ENCODE results near the gene LHX5.
"Not testable (repeated sequence)": the region's sequence is repeated elsewhere in the genome, so short reads cannot be mapped to it uniquely, and the experiment has no call there.

Gene LHX5

DNA sequence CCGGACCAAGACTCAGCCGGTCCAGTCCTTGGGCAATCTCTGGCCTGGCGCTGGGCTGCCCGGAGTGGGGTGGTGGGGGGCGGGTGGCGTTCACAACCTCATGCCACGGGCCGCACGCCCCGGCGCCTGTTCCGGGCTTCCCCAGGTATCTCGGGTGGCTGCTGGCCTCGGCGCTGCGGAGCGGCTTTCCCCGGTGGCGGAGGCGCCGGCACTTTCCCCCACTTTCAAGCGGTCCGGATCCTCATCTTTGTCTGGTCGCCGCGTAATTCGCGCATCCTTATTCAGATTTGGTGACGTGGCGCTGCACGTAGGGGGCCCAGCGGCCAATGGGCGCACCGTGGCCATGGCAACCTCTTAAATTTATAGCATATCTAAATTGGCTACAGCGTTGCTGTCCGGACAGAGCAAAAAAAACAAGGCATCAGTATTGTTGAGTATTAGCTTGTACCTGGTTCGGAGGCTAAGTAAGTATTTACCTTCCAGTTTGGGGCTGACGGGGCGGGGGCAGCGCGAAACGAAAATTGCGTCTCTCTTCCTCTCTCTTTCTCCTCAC, at the start of gene LHX5:
Gene LHX5 (minus strand): TSS at position 253 of the 553 bp plus-strand sequence. CDS start 373 bp downstream, outside the sequence.
- DNase-seq, result no peak

DNA sequence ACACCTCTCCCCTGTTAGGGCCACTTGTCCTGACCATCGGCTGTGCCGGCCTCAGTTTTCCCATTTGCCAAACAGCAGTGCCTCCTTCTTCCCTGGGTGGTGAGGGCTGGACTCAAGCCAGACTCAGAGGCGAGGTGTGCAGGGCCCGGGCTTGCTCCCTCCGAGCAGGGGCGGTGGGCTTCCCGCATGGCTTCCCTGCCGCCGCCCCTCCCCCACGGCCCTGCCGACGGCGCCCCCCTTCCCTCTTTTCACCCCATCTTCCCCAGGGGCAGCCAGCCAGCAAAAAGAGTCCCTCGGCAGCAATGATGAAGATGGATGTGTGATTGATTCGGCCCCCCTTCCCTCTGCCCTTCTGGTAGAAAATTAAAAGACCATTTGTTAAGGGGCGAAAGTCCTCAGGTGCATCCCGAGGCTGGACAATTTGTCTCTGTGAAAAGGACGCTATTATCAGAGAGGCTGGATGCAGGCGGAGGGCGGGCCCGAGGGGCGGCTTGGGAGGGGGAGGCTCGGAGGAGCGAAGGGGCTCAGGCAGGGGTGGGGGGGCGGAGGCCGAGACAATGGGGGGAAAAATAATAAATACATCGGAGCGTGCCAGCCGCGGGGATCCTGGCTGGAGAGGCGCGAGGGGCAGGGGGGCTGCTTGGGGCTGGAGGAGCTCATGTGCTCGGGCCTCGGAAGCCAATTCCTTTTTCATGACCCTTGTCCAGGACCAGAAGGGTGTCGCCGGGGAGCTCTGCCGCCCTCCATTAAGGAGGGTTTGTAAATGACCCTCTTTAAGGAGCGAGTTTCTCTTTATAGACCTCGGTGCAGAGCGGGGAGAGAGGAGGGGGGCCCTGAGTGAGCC, 48.0 kb upstream of the LHX5 start:
- no peak for DNase-seq

GRCh38 chr12:113515082-113515856, 43.6 kb upstream of the LHX5 start:
- no peak for DNase-seq

- DNase-seq, result no peak
These were observed 42.9 kb upstream of the LHX5 start for GRCh38 chr12:113514602-113515001.

GRCh38 chr12:113512568-113512967, 40.9 kb upstream of the LHX5 start:
- DNase-seq, result no peak

DNA sequence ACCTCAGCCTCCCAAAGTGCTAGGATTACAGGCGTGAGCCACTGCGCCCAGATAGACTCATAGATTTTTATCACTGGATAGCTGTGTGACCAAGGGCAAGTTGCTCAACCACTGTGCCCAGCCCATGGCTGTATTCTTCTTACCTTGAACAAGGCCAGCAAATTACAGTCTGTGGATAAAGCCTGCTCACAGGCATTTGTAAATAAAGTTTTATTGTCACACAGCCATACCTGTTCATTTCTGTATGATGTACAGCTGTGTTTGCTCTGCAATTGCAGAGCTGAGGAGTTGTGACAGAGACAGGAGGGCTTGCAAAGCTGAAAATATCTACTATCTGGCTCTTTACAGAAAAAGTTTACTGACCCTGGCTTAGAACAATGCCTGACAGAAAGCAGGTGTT, 35.2 kb upstream of the LHX5 start:
- DNase-seq, result no peak

GRCh38 chr12:113505941-113506340, 34.3 kb upstream of the LHX5 start:
- no peak for DNase-seq

DNA sequence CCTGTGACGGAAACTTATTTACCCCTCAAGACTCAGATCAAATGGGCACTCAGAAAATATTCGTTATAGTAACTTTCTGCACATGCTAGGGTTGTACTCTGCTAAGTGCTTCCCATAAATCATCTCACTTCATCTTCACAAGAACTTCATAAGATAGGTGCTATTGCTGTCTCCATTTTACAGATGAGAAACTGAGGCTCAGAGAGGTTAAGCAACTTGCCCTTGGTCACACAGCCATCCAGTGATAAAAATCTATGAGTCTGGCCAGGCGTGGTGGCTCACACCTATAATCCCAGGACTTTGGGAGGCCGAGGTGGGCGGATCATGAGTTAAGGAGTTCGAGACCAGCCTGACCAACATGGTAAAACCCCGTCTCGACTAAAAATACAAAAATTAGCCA, 33.2 kb upstream of the LHX5 start:
- DNase-seq, result no peak

GRCh38 chr12:113500782-113501311, 29.2 kb upstream of the LHX5 start:
- DNase-seq, result no peak

GRCh38 chr12:113500306-113500675, 28.6 kb upstream of the LHX5 start:
- DNase-seq, result no peak

DNA sequence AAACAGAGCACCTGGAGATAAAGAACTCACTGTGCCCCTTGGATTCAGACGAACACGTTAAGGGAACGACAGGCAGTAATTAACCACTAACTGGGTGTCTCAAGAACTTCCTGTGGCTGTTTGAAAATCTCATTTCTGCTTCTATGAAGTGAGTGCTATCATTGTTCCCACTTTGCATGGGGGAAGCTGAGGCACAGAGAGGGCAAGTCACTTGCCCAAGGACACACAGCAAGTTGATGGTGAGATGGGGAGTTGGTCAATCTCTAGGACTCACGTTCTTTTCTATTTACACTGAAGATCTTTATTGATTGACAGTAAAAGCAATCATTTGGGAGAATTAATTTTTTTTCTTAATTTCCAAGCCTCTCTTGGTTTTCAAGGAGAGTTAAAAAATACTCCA, 26.8 kb upstream of the LHX5 start:
- DNase-seq, result no peak

DNA sequence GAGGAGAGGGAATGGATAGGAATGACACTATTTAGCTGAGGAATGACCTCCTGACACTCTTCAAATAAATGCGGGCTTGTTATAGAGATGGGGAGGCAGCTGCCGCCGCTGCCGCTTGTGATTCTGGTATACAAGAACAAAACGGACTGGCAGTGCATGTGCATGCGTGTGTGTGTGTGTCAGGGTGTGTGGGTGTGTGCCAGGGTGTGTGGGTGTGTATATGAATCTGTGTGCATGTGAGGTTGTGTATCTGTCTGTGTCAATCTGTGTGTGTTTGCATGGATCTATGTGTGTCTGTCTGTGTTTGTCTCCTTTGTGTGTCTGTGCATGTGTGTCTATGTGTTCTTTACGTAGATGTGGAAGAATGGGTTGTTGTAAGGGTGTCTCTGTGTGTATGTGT, 26.0 kb upstream of the LHX5 start:
- DNase-seq, result no peak

- not testable (repeated sequence) for DNase-seq
These were observed 24.3 kb upstream of the LHX5 start for GRCh38 chr12:113495941-113496340.

DNA sequence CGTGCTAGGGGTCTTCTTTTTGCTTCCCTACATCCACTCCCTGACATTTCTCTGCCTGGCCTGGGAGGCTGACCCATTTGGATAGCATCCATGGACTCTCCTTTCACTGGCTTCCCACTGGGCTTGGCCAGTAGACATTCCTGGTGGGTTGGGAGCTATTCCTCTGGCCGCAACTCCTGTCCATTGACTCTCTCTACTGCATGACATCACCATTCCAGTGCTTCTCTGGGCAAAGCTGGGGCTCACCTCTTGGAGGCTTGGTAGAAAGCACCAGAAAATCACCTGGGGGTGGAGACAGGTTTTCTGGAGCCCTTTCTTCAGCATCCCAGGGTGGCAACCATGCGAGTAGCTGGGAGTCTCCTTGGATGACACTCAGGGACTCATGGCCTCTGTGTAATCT, 16.7 kb upstream of the LHX5 start:
- no peak for DNase-seq

DNA sequence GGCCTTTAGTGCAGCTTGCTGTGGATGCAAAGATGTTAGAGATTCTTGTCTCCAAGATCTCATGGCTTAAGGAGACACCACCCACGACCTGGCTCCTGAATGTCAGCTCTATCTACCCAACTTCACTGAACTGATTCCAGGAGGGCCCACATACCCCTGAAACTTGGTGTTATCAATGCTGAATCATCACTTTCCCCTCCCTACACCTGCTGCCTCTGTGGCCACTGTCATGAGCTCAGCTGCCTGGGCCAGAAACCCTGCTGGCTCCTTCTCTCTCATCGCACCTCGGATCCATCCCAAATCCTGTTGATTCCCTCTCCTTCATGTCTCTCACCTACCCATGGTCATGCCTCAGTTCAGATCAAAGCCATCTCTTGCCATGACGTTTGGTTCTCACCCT, 15.1 kb upstream of the LHX5 start:
- DNase-seq, result no peak

GRCh38 chr12:113485330-113485729, 13.7 kb upstream of the LHX5 start:
- DNase-seq, result no peak

- DNase-seq, result no peak
These were observed 10.7 kb upstream of the LHX5 start for GRCh38 chr12:113482334-113482733.

- no peak for DNase-seq
These were observed 8.8 kb upstream of the LHX5 start for GRCh38 chr12:113480336-113480971.

GRCh38 chr12:113479590-113480335, 8.1 kb upstream of the LHX5 start:
- DNase-seq, result peak; percentile 62

GRCh38 chr12:113479216-113479589, 7.5 kb upstream of the LHX5 start:
- no peak for DNase-seq

DNA sequence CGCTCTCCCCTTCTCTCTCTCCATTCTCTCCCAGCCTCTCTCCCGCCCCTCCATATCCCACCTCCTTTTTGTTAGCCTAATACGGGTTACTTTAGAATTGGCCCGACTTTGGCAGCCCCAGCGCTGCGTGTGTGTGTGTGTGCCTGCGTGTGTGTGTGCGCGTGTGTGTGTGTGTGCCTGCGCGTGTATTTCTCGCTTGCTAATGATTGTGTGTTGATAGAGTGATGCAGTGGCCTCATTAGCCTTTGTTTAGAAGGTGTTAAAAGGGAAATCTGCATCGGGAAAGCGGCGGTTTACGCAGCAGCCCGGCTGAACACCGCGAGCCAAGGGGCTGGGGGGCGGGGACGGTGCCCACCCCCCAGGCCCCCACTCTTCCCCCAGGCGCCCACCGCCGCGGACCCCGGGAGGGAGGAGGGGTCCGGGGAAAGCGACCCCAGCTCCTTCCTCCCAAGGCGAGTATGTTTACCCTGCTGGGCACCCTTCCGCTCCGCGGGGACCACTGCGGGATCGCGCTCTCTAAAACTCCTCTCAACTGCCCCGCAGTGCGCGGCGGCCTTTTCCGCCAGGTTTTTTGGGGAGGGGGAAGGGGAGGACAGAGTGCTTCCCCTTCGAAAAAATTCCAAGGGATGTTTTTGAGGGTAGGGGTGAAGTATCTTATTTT, 6.8 kb upstream of the LHX5 start:
- DNase-seq, result no peak

- no peak for DNase-seq
These were observed 6.2 kb upstream of the LHX5 start for GRCh38 chr12:113477842-113478215.

Data from right hindlimb (tissue), 1 donor.